Omental fat pad (tissue), 4 donors: ENCODE results near the gene THBS2. TPM values are rescaled to one million over a fixed set of nuclear protein-coding genes. Genes with fewer than 3 reads are reported as not detected.

Experiments
- ATAC-seq: fragments of 150-250 bp; one replicate; pipeline ENCODE4 v1.9.1; 2016; ENCODE audit warnings: mild to moderate bottlenecking, moderate library complexity; ENCODE audit not compliant: low FRiP score
- DNase-seq: peaks from one replicate; pipeline ENCODE4 v3.0.0-alpha.2; 2019; ENCODE audit warnings: low spot score
- total RNA-seq, 4 donors: library from RNA; depleted of rRNA; stranded (reverse); fragments of >200 nt; gene quantifications; one replicate each; pipeline ENCODE4 v1.1.0, GENCODE V29; 2016
- TF ChIP-seq, protein P1 (sequence below), 3 donors: fragments of 450-650 bp; IDR thresholded peaks; one replicate each; pipeline ENCODE4 v1.5.1; 2016 to 2017; ENCODE audit warnings: antibody characterized with exemption in 3 of 3, mild to moderate bottlenecking in 3 of 3, moderate library complexity in 2 of 3

THBS2 gene
- total RNA-seq, 4 donors from 2014 or later, result 53.5 to 115 (median 93.8) TPM

DNA sequence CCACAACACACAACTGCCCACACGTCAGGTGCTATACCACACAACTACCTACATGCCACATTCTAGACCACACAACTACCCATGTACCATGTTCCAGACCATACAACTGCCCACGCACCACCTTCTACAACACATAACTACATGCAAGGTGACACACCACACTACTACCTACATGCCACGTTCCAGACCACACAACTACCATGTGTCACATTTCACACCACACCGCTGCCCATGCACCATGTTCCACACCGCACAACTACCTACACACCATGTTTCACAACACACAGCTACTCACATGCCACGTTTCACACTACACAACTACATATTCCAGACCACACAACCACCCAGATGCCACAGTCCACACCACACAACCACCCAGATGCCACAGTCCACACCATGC is 19.8 kb downstream of the THBS2 start:
- DNase-seq, result no peak
- no peak for ATAC-seq
- TF ChIP-seq, protein P1, sequence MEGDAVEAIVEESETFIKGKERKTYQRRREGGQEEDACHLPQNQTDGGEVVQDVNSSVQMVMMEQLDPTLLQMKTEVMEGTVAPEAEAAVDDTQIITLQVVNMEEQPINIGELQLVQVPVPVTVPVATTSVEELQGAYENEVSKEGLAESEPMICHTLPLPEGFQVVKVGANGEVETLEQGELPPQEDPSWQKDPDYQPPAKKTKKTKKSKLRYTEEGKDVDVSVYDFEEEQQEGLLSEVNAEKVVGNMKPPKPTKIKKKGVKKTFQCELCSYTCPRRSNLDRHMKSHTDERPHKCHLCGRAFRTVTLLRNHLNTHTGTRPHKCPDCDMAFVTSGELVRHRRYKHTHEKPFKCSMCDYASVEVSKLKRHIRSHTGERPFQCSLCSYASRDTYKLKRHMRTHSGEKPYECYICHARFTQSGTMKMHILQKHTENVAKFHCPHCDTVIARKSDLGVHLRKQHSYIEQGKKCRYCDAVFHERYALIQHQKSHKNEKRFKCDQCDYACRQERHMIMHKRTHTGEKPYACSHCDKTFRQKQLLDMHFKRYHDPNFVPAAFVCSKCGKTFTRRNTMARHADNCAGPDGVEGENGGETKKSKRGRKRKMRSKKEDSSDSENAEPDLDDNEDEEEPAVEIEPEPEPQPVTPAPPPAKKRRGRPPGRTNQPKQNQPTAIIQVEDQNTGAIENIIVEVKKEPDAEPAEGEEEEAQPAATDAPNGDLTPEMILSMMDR (IDR thresholded peaks at IDR 0.05), result no peak

GRCh38 chr6:169233181-169233580 is 20.5 kb downstream of the THBS2 start:
- TF ChIP-seq, protein P1 (IDR thresholded peaks at IDR 0.05), result no peak
- DNase-seq (peak; percentile 15), ATAC-seq (no peak)

GRCh38 chr6:169232507-169232931 is 21.1 kb downstream of the THBS2 start:
- DNase-seq, result peak; percentile 17
- no peak for ATAC-seq
- TF ChIP-seq, protein P1 (IDR thresholded peaks at IDR 0.05), result no peak

GRCh38 chr6:169231790-169232506 is 21.7 kb downstream of the THBS2 start:
- DNase-seq (peak; percentile 18), ATAC-seq (no peak)
- TF ChIP-seq, protein P1 (IDR thresholded peaks at IDR 0.05), result no peak

DNA sequence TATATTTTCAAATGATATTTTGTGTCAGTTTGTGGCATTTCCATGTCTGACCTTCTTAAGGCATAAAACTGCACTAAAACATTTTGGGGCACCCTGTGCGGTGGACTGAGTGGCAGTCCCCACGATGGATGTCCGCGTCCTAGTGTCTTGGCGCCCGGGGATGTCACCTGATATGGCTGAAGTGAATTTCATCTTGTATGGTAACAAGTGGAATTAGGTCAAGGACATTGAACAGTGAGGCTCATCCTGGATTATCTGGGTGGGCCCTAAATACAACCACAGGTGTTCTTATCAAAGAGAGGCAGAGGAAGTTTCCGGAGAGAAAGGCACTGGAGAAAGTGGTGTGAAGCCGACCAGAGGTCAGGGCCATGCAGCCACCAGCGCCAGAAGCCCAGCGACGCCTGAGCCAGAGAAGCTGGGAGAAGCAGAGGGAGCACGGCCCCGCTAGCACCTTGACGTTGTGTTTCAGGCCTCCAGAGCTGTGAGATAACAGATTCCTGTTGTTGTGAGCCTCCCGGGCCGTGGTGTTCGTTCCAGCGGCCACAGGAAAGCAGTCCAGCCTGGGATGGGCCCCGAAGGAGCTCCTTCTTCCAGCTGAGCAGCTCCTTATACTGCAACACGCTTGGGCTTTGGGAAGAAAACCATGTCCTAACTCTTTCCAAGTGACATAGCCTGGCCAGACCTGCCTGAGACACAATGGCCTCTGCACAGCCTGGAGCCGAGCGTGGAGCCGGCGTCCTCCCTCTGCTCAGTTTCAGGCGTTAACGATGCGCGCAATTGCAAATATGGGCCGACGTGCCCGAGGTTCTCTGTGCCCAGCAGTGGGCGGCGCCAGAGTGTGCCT is 22.5 kb downstream of the THBS2 start:
- TF ChIP-seq, protein P1 (IDR thresholded peaks at IDR 0.05), result no peak
- DNase-seq (peak; percentile 16), ATAC-seq (no peak)

GRCh38 chr6:169230322-169230665 is 23.4 kb downstream of the THBS2 start:
- TF ChIP-seq, protein P1 (IDR thresholded peaks at IDR 0.05), result no peak
- DNase-seq (peak; percentile 13), ATAC-seq (no peak)
